ENCODE data around the gene PLEKHA6. TPM values are rescaled to one million over a fixed set of nuclear protein-coding genes. Genes with fewer than 3 reads are reported as not detected.

PLEKHA6 gene
- total and polyA plus RNA-seq, 7 experiments from 2014 or later: 0.05 to 1.9 (median 0.46) TPM; not detected in 1

- Histone ChIP-seq H3K27ac (ENCODE audit: low read depth, low read length) (peak overlapping the region; percentile 100), H3K4me3 (ENCODE audit: low read length) (peak overlapping the region; percentile 99), H3K27me3 (ENCODE audit: control insufficient read depth in 2 of 2, insufficient read depth in 2 of 2, low read length in 2 of 2) (no peaks in the 10 kb centered on the region), H3K4me1 (ENCODE audit: control insufficient read depth in 2 of 2, insufficient read depth in 2 of 2, low read length in 2 of 2) (peaks cover 13 to 25% of the 10 kb centered on the region in 2 donors), H3K36me3 (ENCODE audit: control insufficient read depth in 2 of 3, insufficient read depth in 3 of 3, low read length in 3 of 3) (peaks cover 11 to 40% (median 18%) of the 10 kb centered on the region in 3 experiments), H3K9me3 (ENCODE audit: control insufficient read depth in 2 of 3, low read length in 3 of 3) (no peaks in the 10 kb centered on the region)
- peaks cover 0 to 1% (median 0%) of the 10 kb centered on the region in 11 donors for H3K9me3 Mint-ChIP-seq
- ChIA-PET POLR2A (interaction anchor here (0.5 to 1.8 kb wide), 7 partner anchors 9 to 113 kb away, joined by 3 to 7 read pairs (median 3); partner anchors contain the start of gene MDM4), CTCF (interaction anchor here (0.6 to 2.2 kb wide), 4 partner anchors 9 to 153 kb away, joined by 3 to 18 read pairs (median 3); no protein-coding TSS in a partner anchor)
- peaks cover 11 to 43% (median 26%) of the 10 kb centered on the region in 5 donors for H3K36me3 Mint-ChIP-seq
- no peak for ATAC-seq
- H3K4me3 Mint-ChIP-seq: peak overlapping the region; percentile 92 to 99 (median 97)
- H3K27ac Mint-ChIP-seq: peak overlapping the region in 8 of 9 donors; percentile 48 to 100 (median 98)
- H3K27me3 Mint-ChIP-seq: no peaks in the 10 kb centered on the region
- peaks cover 16 to 39% (median 28%) of the 10 kb centered on the region in 7 donors for H3K4me1 Mint-ChIP-seq
- DNase-seq: no peak
- intact Hi-C loops (cut with micrococcal nuclease): loop anchor here in 1 of 2 donors (5.0 kb wide), 1 partner anchor 780 kb away; the partner anchor contains the start of gene ATP2B4
These were observed 47.7 kb upstream of the PLEKHA6 start for GRCh38 chr1:204407295-204407971.

- no peaks in the 10 kb centered on the region for H3K9me3 ChIP-seq (ENCODE audit: control insufficient read depth in 2 of 3, low read length in 3 of 3)
- peak overlapping the region; percentile 99 for H3K4me3 ChIP-seq (ENCODE audit: low read length)
- CTCF ChIA-PET: interaction anchor here (2.2 kb wide), 1 partner anchor 8 kb away, joined by 18 read pairs; no protein-coding TSS in a partner anchor
- peaks cover 13 to 45% (median 18%) of the 10 kb centered on the region in 3 experiments for H3K36me3 ChIP-seq (ENCODE audit: control insufficient read depth in 2 of 3, insufficient read depth in 3 of 3, low read length in 3 of 3)
- Mint-ChIP-seq H3K36me3 (peaks cover 11 to 43% (median 26%) of the 10 kb centered on the region in 5 donors), H3K9me3 (peaks cover 0 to 1% (median 0%) of the 10 kb centered on the region in 11 donors), H3K4me3 (peak overlapping the region; percentile 92 to 99 (median 97)), H3K27me3 (no peaks in the 10 kb centered on the region), H3K27ac (peak overlapping the region in 8 of 9 donors; percentile 33 to 100 (median 88)), H3K4me1 (peaks cover 16 to 34% (median 28%) of the 10 kb centered on the region in 7 donors)
- POLR2A ChIA-PET: interaction anchor here (0.6 to 1.2 kb wide), 3 partner anchors 11 to 114 kb away, joined by 3 read pairs; no protein-coding TSS in a partner anchor
- intact Hi-C loops (cut with micrococcal nuclease): loop anchor here (1.0 to 5.0 kb wide), 2 partner anchors 8 to 779 kb away; partner anchors contain the start of gene ATP2B4 (in 1 of the 2)
- H3K4me1 ChIP-seq (ENCODE audit: control insufficient read depth in 2 of 2, insufficient read depth in 2 of 2, low read length in 2 of 2): peaks cover 13 to 25% of the 10 kb centered on the region in 2 donors
- peak overlapping the region; percentile 100 for H3K27ac ChIP-seq (ENCODE audit: low read depth, low read length)
- no peak for DNase-seq
- no peak for ATAC-seq
- no peaks in the 10 kb centered on the region for H3K27me3 ChIP-seq (ENCODE audit: control insufficient read depth in 2 of 2, insufficient read depth in 2 of 2, low read length in 2 of 2)
These were observed 46.9 kb upstream of the PLEKHA6 start for GRCh38 chr1:204406621-204407020.

GRCh38 chr1:204405988-204406387 lies 46.3 kb upstream of the PLEKHA6 start:
- ATAC-seq (no peak), DNase-seq (no peak)
- CTCF ChIA-PET: no interaction called here
- Histone ChIP-seq H3K27me3 (ENCODE audit: control insufficient read depth in 2 of 2, insufficient read depth in 2 of 2, low read length in 2 of 2) (no peaks in the 10 kb centered on the region), H3K27ac (ENCODE audit: low read depth, low read length) (peak overlapping the region; percentile 100), H3K9me3 (ENCODE audit: control insufficient read depth in 2 of 3, low read length in 3 of 3) (no peaks in the 10 kb centered on the region), H3K36me3 (ENCODE audit: control insufficient read depth in 2 of 3, insufficient read depth in 3 of 3, low read length in 3 of 3) (peaks cover 13 to 39% (median 18%) of the 10 kb centered on the region in 3 experiments), H3K4me3 (ENCODE audit: low read length) (peak overlapping the region; percentile 25), H3K4me1 (ENCODE audit: control insufficient read depth in 2 of 2, insufficient read depth in 2 of 2, low read length in 2 of 2) (peaks cover 13 to 25% of the 10 kb centered on the region in 2 donors)
- Mint-ChIP-seq H3K4me3 (peak overlapping the region; percentile 40 to 99 (median 96)), H3K27ac (peak overlapping the region in 7 of 9 donors; percentile 49 to 97 (median 74)), H3K27me3 (no peaks in the 10 kb centered on the region), H3K36me3 (peaks cover 11 to 45% (median 27%) of the 10 kb centered on the region in 5 donors), H3K4me1 (peaks cover 16 to 36% (median 30%) of the 10 kb centered on the region in 7 donors), H3K9me3 (peaks cover 0 to 1% (median 0%) of the 10 kb centered on the region in 11 donors)
- POLR2A ChIA-PET: interaction anchor here (0.5 to 1.2 kb wide), 2 partner anchors 13 to 86 kb away, joined by 3 read pairs; no protein-coding TSS in a partner anchor
- intact Hi-C loops (cut with micrococcal nuclease): loop anchor here (1.0 to 5.0 kb wide), 2 partner anchors 8 to 779 kb away; partner anchors contain the start of gene ATP2B4 (in 1 of the 2)

- Mint-ChIP-seq H3K4me3 (peak overlapping the region in 3 of 10 donors; percentile 16 to 44 (median 31)), H3K36me3 (peaks cover 4 to 37% (median 22%) of the 10 kb centered on the region in 5 donors), H3K4me1 (peaks cover 13 to 41% (median 30%) of the 10 kb centered on the region in 7 donors), H3K27ac (peak overlapping the region in 5 of 9 donors; percentile 21 to 72 (median 24)), H3K27me3 (no peaks in the 10 kb centered on the region), H3K9me3 (peaks cover 0 to 1% (median 0%) of the 10 kb centered on the region in 11 donors)
- peaks cover 13 to 25% of the 10 kb centered on the region in 2 donors for H3K4me1 ChIP-seq (ENCODE audit: control insufficient read depth in 2 of 2, insufficient read depth in 2 of 2, low read length in 2 of 2)
- peaks cover 17 to 36% (median 23%) of the 10 kb centered on the region in 3 experiments for H3K36me3 ChIP-seq (ENCODE audit: control insufficient read depth in 2 of 3, insufficient read depth in 3 of 3, low read length in 3 of 3)
- ChIA-PET CTCF (interaction anchor here (0.6 kb wide), 1 partner anchor 223 kb away, joined by 4 read pairs; no protein-coding TSS in a partner anchor), POLR2A (no interaction called here)
- no peak for DNase-seq
- peak overlapping the region; percentile 100 for H3K27ac ChIP-seq (ENCODE audit: low read depth, low read length)
- H3K9me3 ChIP-seq (ENCODE audit: control insufficient read depth in 2 of 3, low read length in 3 of 3): no peaks in the 10 kb centered on the region
- intact Hi-C loops (cut with micrococcal nuclease): loop anchor here in 1 of 2 donors (5.0 kb wide), 1 partner anchor 777 kb away; the partner anchor contains the start of gene ATP2B4
- ATAC-seq: no peak
- no peak overlapping the region for H3K4me3 ChIP-seq (ENCODE audit: low read length)
- no peaks in the 10 kb centered on the region for H3K27me3 ChIP-seq (ENCODE audit: control insufficient read depth in 2 of 2, insufficient read depth in 2 of 2, low read length in 2 of 2)
These were observed 44.9 kb upstream of the PLEKHA6 start for GRCh38 chr1:204404629-204405028.

GRCh38 chr1:204402391-204402790 lies 42.7 kb upstream of the PLEKHA6 start:
- H3K36me3 ChIP-seq (ENCODE audit: control insufficient read depth in 2 of 3, insufficient read depth in 3 of 3, low read length in 3 of 3): peaks cover 20 to 51% (median 25%) of the 10 kb centered on the region in 3 experiments
- no peak overlapping the region for H3K4me3 ChIP-seq (ENCODE audit: low read length)
- H3K27me3 ChIP-seq (ENCODE audit: control insufficient read depth in 2 of 2, insufficient read depth in 2 of 2, low read length in 2 of 2): no peaks in the 10 kb centered on the region
- peaks cover 0 to 23% (median 12%) of the 10 kb centered on the region in 5 donors for H3K36me3 Mint-ChIP-seq
- peaks cover 13 to 25% of the 10 kb centered on the region in 2 donors for H3K4me1 ChIP-seq (ENCODE audit: control insufficient read depth in 2 of 2, insufficient read depth in 2 of 2, low read length in 2 of 2)
- H3K27ac ChIP-seq (ENCODE audit: low read depth, low read length): no peak overlapping the region
- no peaks in the 10 kb centered on the region for H3K9me3 ChIP-seq (ENCODE audit: control insufficient read depth in 2 of 3, low read length in 3 of 3)
- H3K27me3 Mint-ChIP-seq: no peaks in the 10 kb centered on the region
- no peak overlapping the region for H3K4me3 Mint-ChIP-seq
- DNase-seq (no peak), ATAC-seq (no peak)
- peak overlapping the region in 2 of 9 donors; percentile 31 to 86 for H3K27ac Mint-ChIP-seq
- peaks cover 0 to 1% (median 0%) of the 10 kb centered on the region in 11 donors for H3K9me3 Mint-ChIP-seq
- peaks cover 10 to 45% (median 35%) of the 10 kb centered on the region in 7 donors for H3K4me1 Mint-ChIP-seq
- POLR2A ChIA-PET: no interaction called here
- CTCF ChIA-PET: interaction anchor here (0.6 kb wide), 1 partner anchor 13 kb away, joined by 4 read pairs; no protein-coding TSS in a partner anchor
- intact Hi-C loops (cut with micrococcal nuclease): no loop called here

- no peak overlapping the region for H3K27ac ChIP-seq (ENCODE audit: low read depth, low read length)
- H3K27me3 ChIP-seq (ENCODE audit: control insufficient read depth in 2 of 2, insufficient read depth in 2 of 2, low read length in 2 of 2): no peaks in the 10 kb centered on the region
- Mint-ChIP-seq H3K36me3 (peaks cover 0 to 23% (median 12%) of the 10 kb centered on the region in 5 donors), H3K27ac (peak overlapping the region in 5 of 9 donors; percentile 8 to 86 (median 31)), H3K4me1 (peaks cover 10 to 45% (median 32%) of the 10 kb centered on the region in 7 donors), H3K9me3 (peaks cover 0 to 1% (median 0%) of the 10 kb centered on the region in 11 donors), H3K27me3 (no peaks in the 10 kb centered on the region), H3K4me3 (no peak overlapping the region)
- H3K9me3 ChIP-seq (ENCODE audit: control insufficient read depth in 2 of 3, low read length in 3 of 3): no peaks in the 10 kb centered on the region
- ATAC-seq: no peak
- CTCF ChIA-PET: interaction anchor here (0.6 to 1.2 kb wide), 2 partner anchors 12 to 13 kb away, joined by 3 to 4 read pairs; no protein-coding TSS in a partner anchor
- intact Hi-C loops (cut with micrococcal nuclease): no loop called here
- H3K36me3 ChIP-seq (ENCODE audit: control insufficient read depth in 2 of 3, insufficient read depth in 3 of 3, low read length in 3 of 3): peaks cover 20 to 51% (median 25%) of the 10 kb centered on the region in 3 experiments
- DNase-seq: no peak
- POLR2A ChIA-PET: interaction anchor here (1.0 kb wide), 1 partner anchor 9 kb away, joined by 7 read pairs; no protein-coding TSS in a partner anchor
- H3K4me3 ChIP-seq (ENCODE audit: low read length): no peak overlapping the region
- H3K4me1 ChIP-seq (ENCODE audit: control insufficient read depth in 2 of 2, insufficient read depth in 2 of 2, low read length in 2 of 2): peaks cover 13 to 21% of the 10 kb centered on the region in 2 donors
These were observed 42.0 kb upstream of the PLEKHA6 start for GRCh38 chr1:204401730-204402129.
